Epithelial cell of proximal tubule (primary cell): ENCODE data around the gene ARHGEF25. TPM values are rescaled to one million over a fixed set of nuclear protein-coding genes. Genes with fewer than 3 reads are reported as not detected.
"Not testable (repeated sequence)": the region's sequence is repeated elsewhere in the genome, so short reads cannot be mapped to it uniquely, and the experiment has no call there.

Source experiments
- DNase-seq: peaks from one replicate; pipeline ENCODE4 v3.0.0-alpha.2; 2011; ENCODE audit warnings: low read depth
- H3K4me3 ChIP-seq: 2 replicates; pipeline ENCODE4 v1.5.1; 2011; ENCODE audit warnings: low read depth, mild to moderate bottlenecking, low read length
- CTCF ChIP-seq: conservative IDR thresholded peaks from 2 replicates; pipeline ENCODE4 v1.5.1; 2012; ENCODE audit warnings: low read depth, mild to moderate bottlenecking, low read length
- total RNA-seq: library from RNA; depleted of rRNA; stranded (reverse); fragments of >200 nt; gene quantifications from 2 replicates; pipeline ENCODE4 v1.2.3, GENCODE V29; 2015

The ARHGEF25 gene
- 1.3 and 6.2 TPM in 2 replicates for total RNA-seq

- peak within 1 kb of the TSS; percentile 60 for H3K4me3 ChIP-seq
- no peak for DNase-seq
- TF ChIP-seq CTCF, result no peak
Measured at GRCh38 chr12:57611108-57611826, at the start of gene ARHGEF25. Gene ARHGEF25 (plus strand): TSS chr12:57611435. CDS start chr12:57611895, 460 bp downstream.

GRCh38 chr12:57563358-57563757 lies 47.9 kb upstream of the ARHGEF25 start:
- DNase-seq, result no peak
- no peak overlapping the region for H3K4me3 ChIP-seq
- no peak for TF ChIP-seq CTCF

- no peak overlapping the region for H3K4me3 ChIP-seq
- TF ChIP-seq CTCF, result no peak
- no peak for DNase-seq
Measured at GRCh38 chr12:57564178-57564740, 47.0 kb upstream of the ARHGEF25 start.

- DNase-seq, result no peak
- no peak overlapping the region for H3K4me3 ChIP-seq
- TF ChIP-seq CTCF, result no peak
Measured at GRCh38 chr12:57568838-57569237, 42.4 kb upstream of the ARHGEF25 start.

GRCh38 chr12:57569858-57570257 lies 41.4 kb upstream of the ARHGEF25 start:
- TF ChIP-seq CTCF, result no peak
- no peak for DNase-seq

GRCh38 chr12:57570438-57570837 lies 40.8 kb upstream of the ARHGEF25 start:
- H3K4me3 ChIP-seq, DNase-seq: not testable (repeated sequence)

More at GRCh38 chr12:57569858-57570257, 41.4 kb upstream of the ARHGEF25 start:
- H3K4me3 ChIP-seq, result no peak overlapping the region

GRCh38 chr12:57571926-57572762 lies 39.1 kb upstream of the ARHGEF25 start:
- TF ChIP-seq CTCF, result no peak
- no peak for DNase-seq
- H3K4me3 ChIP-seq, result no peak overlapping the region
